Measurements from ENCODE around the gene COL13A1.

Gene COL13A1

GRCh38 chr10:69769395-69769992 is 32.2 kb upstream of the COL13A1 start:
- H3K27me3 ChIP-seq (ENCODE audit: insufficient read depth, low read length), result peaks cover 7% of the 10 kb centered on the region; the same call in 1 of the 2 replicates
- H2AFZ ChIP-seq (ENCODE audit: low read length), result no peak overlapping the region
- no peak overlapping the region for H3K9ac ChIP-seq (ENCODE audit: low read length)
- no peaks in the 10 kb centered on the region for H3K4me1 ChIP-seq (ENCODE audit: insufficient read depth, low read length, severe bottlenecking)
- no peak overlapping the region for H3K27ac ChIP-seq (ENCODE audit: low read depth, low read length, poor library complexity, severe bottlenecking)
- TF ChIP-seq EZH2 (IDR thresholded peaks at IDR 0.05; ENCODE audit: borderline replicate concordance, low read length) (no peak), CTCF (IDR thresholded peaks at IDR 0.05; ENCODE audit: low read length) (no peak)
- H3K4me2 ChIP-seq (ENCODE audit: low read length), result no peak overlapping the region
- H3K4me3 ChIP-seq (ENCODE audit: low read depth, low read length, poor library complexity, severe bottlenecking), result no peak overlapping the region
- H3K9me2 ChIP-seq (ENCODE audit: low read depth, low read length), result no peaks in the 10 kb centered on the region
- H4K20me1 ChIP-seq (ENCODE audit: insufficient read depth, low read length), result no peaks in the 10 kb centered on the region
- H3K9me3 ChIP-seq (ENCODE audit: low read length), result no peaks in the 10 kb centered on the region
- H3F3A ChIP-seq (ENCODE audit: insufficient read depth, low read length), result no peaks in the 10 kb centered on the region
- no peaks in the 10 kb centered on the region for H3K79me2 ChIP-seq (ENCODE audit: insufficient read depth, low read length)
- H3K36me3 ChIP-seq (ENCODE audit: insufficient read depth, low read length), result no peaks in the 10 kb centered on the region

DNA sequence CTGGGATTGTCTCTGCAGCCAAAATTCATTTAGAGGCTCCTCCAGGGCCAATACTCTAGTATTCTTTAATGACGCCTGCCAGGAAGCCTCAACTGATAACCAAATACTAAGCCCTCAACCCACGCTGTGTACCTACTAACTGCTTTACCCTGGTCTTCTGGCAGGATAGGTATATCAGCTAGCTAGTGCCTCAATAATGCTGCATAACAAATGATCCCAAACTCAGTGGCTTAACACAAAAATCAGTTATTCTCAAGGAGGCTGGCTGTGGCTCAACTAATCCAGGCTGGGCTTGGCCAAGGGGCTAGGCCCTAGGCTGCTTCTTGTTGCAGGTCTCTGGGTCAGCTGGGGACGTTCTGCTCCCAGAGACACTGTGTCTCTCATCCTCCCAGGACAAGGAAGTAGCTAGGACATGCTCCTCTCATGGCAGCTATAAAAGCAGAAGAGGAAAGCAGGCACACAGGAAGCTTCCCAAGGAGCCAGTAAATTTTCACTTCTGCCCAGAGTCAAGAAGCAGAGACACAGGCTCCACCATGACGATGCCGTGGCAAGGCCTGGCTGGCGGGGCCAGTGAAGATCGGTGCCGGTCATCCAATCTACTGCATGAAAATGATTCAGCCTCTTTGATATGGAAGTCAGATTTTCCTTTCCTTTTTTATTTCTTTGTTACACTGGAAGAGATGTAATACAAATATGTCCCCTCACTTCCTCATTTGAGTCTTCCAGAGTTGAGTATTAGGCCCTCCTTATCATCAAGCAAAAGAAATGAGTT is 28.6 kb upstream of the COL13A1 start:
- no peaks in the 10 kb centered on the region for H3F3A ChIP-seq (ENCODE audit: insufficient read depth, low read length)
- H3K27me3 ChIP-seq (ENCODE audit: insufficient read depth, low read length), result peaks cover 10% of the 10 kb centered on the region; the same call in 1 of the 2 replicates
- no peaks in the 10 kb centered on the region for H3K4me1 ChIP-seq (ENCODE audit: insufficient read depth, low read length, severe bottlenecking)
- H3K9ac ChIP-seq (ENCODE audit: low read length), result no peak overlapping the region
- H3K9me3 ChIP-seq (ENCODE audit: low read length), result no peaks in the 10 kb centered on the region
- H3K36me3 ChIP-seq (ENCODE audit: insufficient read depth, low read length), result no peaks in the 10 kb centered on the region
- no peak overlapping the region for H3K27ac ChIP-seq (ENCODE audit: low read depth, low read length, poor library complexity, severe bottlenecking)
- H3K4me3 ChIP-seq (ENCODE audit: low read depth, low read length, poor library complexity, severe bottlenecking), result no peak overlapping the region
- no peaks in the 10 kb centered on the region for H3K79me2 ChIP-seq (ENCODE audit: insufficient read depth, low read length)
- TF ChIP-seq EZH2 (IDR thresholded peaks at IDR 0.05; ENCODE audit: borderline replicate concordance, low read length) (no peak), CTCF (IDR thresholded peaks at IDR 0.05; ENCODE audit: low read length) (no peak)
- H3K9me2 ChIP-seq (ENCODE audit: low read depth, low read length), result no peaks in the 10 kb centered on the region
- H2AFZ ChIP-seq (ENCODE audit: low read length), result no peak overlapping the region
- H3K4me2 ChIP-seq (ENCODE audit: low read length), result no peak overlapping the region
- no peaks in the 10 kb centered on the region for H4K20me1 ChIP-seq (ENCODE audit: insufficient read depth, low read length)

- Histone ChIP-seq H3K79me2 (ENCODE audit: insufficient read depth, low read length) (no peaks in the 10 kb centered on the region), H3K9me2 (ENCODE audit: low read depth, low read length) (no peaks in the 10 kb centered on the region), H3F3A (ENCODE audit: insufficient read depth, low read length) (no peaks in the 10 kb centered on the region), H3K4me1 (ENCODE audit: insufficient read depth, low read length, severe bottlenecking) (no peaks in the 10 kb centered on the region), H3K4me2 (ENCODE audit: low read length) (no peak overlapping the region), H3K36me3 (ENCODE audit: insufficient read depth, low read length) (no peaks in the 10 kb centered on the region), H4K20me1 (ENCODE audit: insufficient read depth, low read length) (no peaks in the 10 kb centered on the region), H3K9ac (ENCODE audit: low read length) (no peak overlapping the region), H3K9me3 (ENCODE audit: low read length) (no peaks in the 10 kb centered on the region), H3K4me3 (ENCODE audit: low read depth, low read length, poor library complexity, severe bottlenecking) (no peak overlapping the region), H3K27me3 (ENCODE audit: insufficient read depth, low read length) (peaks cover 6% of the 10 kb centered on the region; the same call in 1 of the 2 replicates), H2AFZ (ENCODE audit: low read length) (no peak overlapping the region), H3K27ac (ENCODE audit: low read depth, low read length, poor library complexity, severe bottlenecking) (no peak overlapping the region)
- no peak for TF ChIP-seq EZH2 (IDR thresholded peaks at IDR 0.05; ENCODE audit: borderline replicate concordance, low read length)
- no peak for TF ChIP-seq CTCF (IDR thresholded peaks at IDR 0.05; ENCODE audit: low read length)
Observed at GRCh38 chr10:69774596-69774995, 27.1 kb upstream of the COL13A1 start.
